Cardiac muscle cell (in vitro differentiated cells and primary cell): ENCODE results near the gene MYO5B. TPM values are rescaled to one million over a fixed set of nuclear protein-coding genes. Genes with fewer than 3 reads are reported as not detected.

Source experiments
- DNase-seq, 2 donors: peaks; one replicate each; pipeline versions ENCODE4 v3.0.0 to v3.0.0-alpha.2; 2010 to 2017; ENCODE audit warnings: low read depth in 1 of 2, low spot score in 1 of 2
- H3K27ac ChIP-seq: fragments of 200-600 bp; sonication (generic); 2 replicates; pipeline ENCODE4 v1.5.1; 2016
- H3K27me3 ChIP-seq: fragments of 200-600 bp; sonication (generic); 2 replicates; pipeline ENCODE4 v1.6.0; 2016; ENCODE audit warnings: control low read depth
- H3K36me3 ChIP-seq: fragments of 200-600 bp; sonication (generic); 2 replicates; pipeline ENCODE4 v1.5.1; 2016; ENCODE audit warnings: control low read depth
- H3K4me1 ChIP-seq: fragments of 200-600 bp; sonication (generic); 2 replicates; pipeline ENCODE4 v1.8.1; 2017; ENCODE audit warnings: low read depth, mild to moderate bottlenecking, mixed run types
- H3K4me3 ChIP-seq: fragments of 200-600 bp; sonication (generic); 2 replicates; pipeline ENCODE4 v1.5.1; 2016; ENCODE audit warnings: mild to moderate bottlenecking
- H3K9me3 ChIP-seq: fragments of 200-600 bp; sonication (generic); 2 replicates; pipeline ENCODE4 v1.5.1; 2017; ENCODE audit warnings: low read depth, mild to moderate bottlenecking, control low read depth
- polyA plus RNA-seq: library from polyadenylated mRNA; unstranded; fragments of >200 nt; fragmentation: Nextera tagmentation; extraction: Ambion mirVana; gene quantifications from 2 replicates; pipeline ENCODE4 v1.2.1, GENCODE V29; 2016
- total RNA-seq: library from RNA; depleted of rRNA; stranded (reverse); fragments of >200 nt; gene quantifications from 2 replicates; pipeline ENCODE4 v1.2.3, GENCODE V29; 2016
- TF ChIP-seq, protein P1 (sequence below): IDR thresholded peaks from 2 replicates; pipeline ENCODE4 v1.5.1; 2012; ENCODE audit warnings: low read depth, mild to moderate bottlenecking, low read length

The MYO5B gene
- total and polyA plus RNA-seq, 2 experiments from 2014 or later = 3.0 to 16.7 TPM

DNA sequence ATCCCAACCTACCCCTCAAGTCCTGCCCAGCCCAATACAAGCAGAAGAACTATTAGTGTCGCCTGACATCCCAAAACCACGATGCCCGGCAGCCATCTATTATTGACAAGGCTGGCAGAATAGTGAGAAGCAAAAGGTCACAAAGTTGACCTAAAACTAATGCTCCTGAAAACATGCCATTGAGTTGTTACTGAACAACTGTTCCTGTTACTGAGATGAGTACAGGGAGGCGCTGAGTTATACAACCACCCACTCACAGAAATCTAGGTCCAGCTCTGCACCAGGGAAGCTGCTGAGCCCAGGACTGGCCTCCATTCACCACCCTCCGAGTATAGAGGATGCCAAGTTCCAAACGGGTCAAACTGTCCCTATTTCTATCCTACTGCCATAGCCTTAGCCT, 201.6 kb downstream of the MYO5B start:
- Histone ChIP-seq H3K4me3 (no peak overlapping the region), H3K36me3 (no peaks in the 10 kb centered on the region), H3K4me1 (peaks cover 5% of the 10 kb centered on the region), H3K9me3 (no peaks in the 10 kb centered on the region), H3K27ac (no peak overlapping the region), H3K27me3 (peaks cover 54% of the 10 kb centered on the region)
- TF ChIP-seq, protein P1, sequence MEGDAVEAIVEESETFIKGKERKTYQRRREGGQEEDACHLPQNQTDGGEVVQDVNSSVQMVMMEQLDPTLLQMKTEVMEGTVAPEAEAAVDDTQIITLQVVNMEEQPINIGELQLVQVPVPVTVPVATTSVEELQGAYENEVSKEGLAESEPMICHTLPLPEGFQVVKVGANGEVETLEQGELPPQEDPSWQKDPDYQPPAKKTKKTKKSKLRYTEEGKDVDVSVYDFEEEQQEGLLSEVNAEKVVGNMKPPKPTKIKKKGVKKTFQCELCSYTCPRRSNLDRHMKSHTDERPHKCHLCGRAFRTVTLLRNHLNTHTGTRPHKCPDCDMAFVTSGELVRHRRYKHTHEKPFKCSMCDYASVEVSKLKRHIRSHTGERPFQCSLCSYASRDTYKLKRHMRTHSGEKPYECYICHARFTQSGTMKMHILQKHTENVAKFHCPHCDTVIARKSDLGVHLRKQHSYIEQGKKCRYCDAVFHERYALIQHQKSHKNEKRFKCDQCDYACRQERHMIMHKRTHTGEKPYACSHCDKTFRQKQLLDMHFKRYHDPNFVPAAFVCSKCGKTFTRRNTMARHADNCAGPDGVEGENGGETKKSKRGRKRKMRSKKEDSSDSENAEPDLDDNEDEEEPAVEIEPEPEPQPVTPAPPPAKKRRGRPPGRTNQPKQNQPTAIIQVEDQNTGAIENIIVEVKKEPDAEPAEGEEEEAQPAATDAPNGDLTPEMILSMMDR = no peak
- DNase-seq = no peak

DNA sequence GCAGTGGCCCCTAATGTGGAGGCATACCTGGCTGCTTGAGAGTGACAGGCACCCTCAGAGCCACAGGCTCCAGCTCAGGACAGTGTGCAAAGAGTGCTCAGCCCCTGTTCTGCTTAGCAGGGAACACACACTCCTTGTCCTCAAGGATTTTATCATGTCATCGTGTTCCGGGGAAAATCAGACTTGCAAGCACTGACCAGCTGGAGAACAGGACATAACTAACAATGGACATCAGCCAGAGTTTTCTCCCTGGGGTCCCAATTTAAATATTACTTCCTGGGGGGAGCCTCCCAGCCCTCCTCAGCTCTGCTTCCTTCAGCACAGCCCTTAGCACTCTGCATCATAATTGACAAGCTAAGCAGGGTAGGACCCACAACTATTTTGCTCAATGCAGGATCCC, 206.2 kb downstream of the MYO5B start:
- Histone ChIP-seq H3K27me3 (peaks cover 73% of the 10 kb centered on the region), H3K27ac (no peak overlapping the region), H3K9me3 (no peaks in the 10 kb centered on the region), H3K36me3 (no peaks in the 10 kb centered on the region), H3K4me3 (no peak overlapping the region), H3K4me1 (peaks cover 3% of the 10 kb centered on the region)
- no peak for DNase-seq
- TF ChIP-seq, protein P1 = no peak

DNA sequence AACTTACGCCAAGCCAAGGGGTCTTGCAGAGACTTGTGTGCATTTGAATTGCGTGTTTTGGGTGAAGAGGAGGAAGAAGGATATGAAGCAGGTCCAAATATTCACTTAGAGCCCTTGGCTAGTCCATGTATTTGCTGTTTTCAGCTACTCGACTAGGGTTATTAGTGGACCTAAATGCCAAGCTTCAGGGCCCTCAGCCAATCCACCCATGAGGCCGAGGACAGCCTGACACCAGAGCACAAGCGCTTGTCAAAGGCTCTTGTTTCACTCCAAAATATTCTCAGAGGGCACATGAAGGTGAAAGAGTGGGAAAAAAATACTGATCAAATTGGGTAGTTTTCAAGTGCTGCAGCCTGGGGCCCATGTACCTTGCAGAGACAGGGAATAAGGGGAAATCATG, 206.8 kb downstream of the MYO5B start:
- Histone ChIP-seq H3K4me3 (no peak overlapping the region), H3K27me3 (peaks cover 73% of the 10 kb centered on the region), H3K27ac (no peak overlapping the region), H3K36me3 (no peaks in the 10 kb centered on the region), H3K9me3 (no peaks in the 10 kb centered on the region), H3K4me1 (peaks cover 3% of the 10 kb centered on the region)
- TF ChIP-seq, protein P1 = no peak
- no peak for DNase-seq

DNA sequence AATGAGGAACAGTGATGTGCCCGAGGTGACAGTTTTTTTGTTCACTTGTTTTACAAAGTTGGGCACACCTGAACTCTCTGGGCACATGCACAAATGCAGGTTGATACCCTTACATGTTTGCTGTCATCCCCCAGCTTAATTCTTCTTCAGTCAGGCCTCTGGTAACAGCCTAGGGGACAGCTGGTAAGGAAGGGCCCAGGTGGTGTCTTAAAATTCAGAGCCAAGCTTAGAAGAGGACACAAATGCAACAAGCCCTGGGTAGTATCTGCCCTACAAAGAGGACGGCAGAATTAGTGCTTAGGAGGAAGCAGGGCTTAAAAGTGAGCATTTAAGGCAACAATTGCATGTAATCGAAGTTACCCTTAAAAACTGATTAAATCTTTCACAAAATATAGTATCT, 209.7 kb downstream of the MYO5B start:
- Histone ChIP-seq H3K9me3 (no peaks in the 10 kb centered on the region), H3K36me3 (no peaks in the 10 kb centered on the region), H3K4me1 (peaks cover 3% of the 10 kb centered on the region), H3K4me3 (no peak overlapping the region), H3K27ac (no peak overlapping the region), H3K27me3 (peaks cover 51% of the 10 kb centered on the region)
- DNase-seq = no peak
- TF ChIP-seq, protein P1 = no peak

DNA sequence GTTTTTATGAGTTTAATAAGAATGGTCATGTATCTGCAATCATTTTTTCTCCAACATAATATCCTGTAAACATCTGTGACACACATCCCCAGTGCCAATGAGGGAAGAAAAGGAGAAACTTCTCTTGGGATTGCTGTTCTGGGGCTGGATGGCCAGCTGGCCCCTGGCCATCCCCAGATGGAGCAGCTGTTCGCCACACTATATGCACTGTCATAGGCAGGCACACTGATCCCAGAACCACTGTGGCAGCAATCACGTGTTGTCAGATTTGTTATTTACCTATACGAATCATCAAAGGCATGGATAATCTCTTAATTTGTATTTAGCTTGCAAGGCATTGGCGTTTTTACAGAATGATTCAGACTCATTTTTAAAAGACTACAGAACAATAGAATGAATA, 214.1 kb downstream of the MYO5B start:
- H3K27ac ChIP-seq = no peak overlapping the region
- no peaks in the 10 kb centered on the region for H3K4me1 ChIP-seq
- H3K27me3 ChIP-seq = peaks cover 29% of the 10 kb centered on the region
- H3K9me3 ChIP-seq = no peaks in the 10 kb centered on the region
- H3K4me3 ChIP-seq = no peak overlapping the region
- TF ChIP-seq, protein P1 = no peak
- DNase-seq = no peak
- no peaks in the 10 kb centered on the region for H3K36me3 ChIP-seq
